Ascending aorta (tissue), 2 donors: ENCODE data around the gene HNMT. TPM values are rescaled to one million over a fixed set of nuclear protein-coding genes. Genes with fewer than 3 reads are reported as not detected.

Source experiments
- DNase-seq, 2 donors: peaks; one replicate each; pipeline ENCODE4 v3.0.0-alpha.2; 2019; ENCODE audit warnings: low spot score in 2 of 2
- H3K27ac ChIP-seq, 2 donors: fragments of 200-600 bp; sonication (generic); one replicate each; pipeline ENCODE4 v1.5.1; 2016 to 2017; ENCODE audit warnings: mild to moderate bottlenecking in 1 of 2
- H3K27me3 ChIP-seq: fragments of 200-600 bp; sonication (generic); one replicate; pipeline ENCODE4 v1.5.1; 2017
- H3K36me3 ChIP-seq, 2 donors: fragments of 200-600 bp; sonication (generic); one replicate each; pipeline ENCODE4 v1.5.1; 2016
- H3K4me1 ChIP-seq, 2 donors: fragments of 200-600 bp; sonication (generic); one replicate each; pipeline ENCODE4 v1.5.1; 2016 to 2017; ENCODE audit warnings: mild to moderate bottlenecking in 1 of 2
- H3K4me3 ChIP-seq, 2 donors: fragments of 200-600 bp; sonication (generic); one replicate each; pipeline ENCODE4 v1.5.1; 2016 to 2017; ENCODE audit warnings: mild to moderate bottlenecking in 1 of 2
- H3K9me3 ChIP-seq, 2 donors: fragments of 200-600 bp; sonication (generic); one replicate each; pipeline ENCODE4 v1.5.1; 2016
- intact Hi-C: fragments of 100-400 bp; cut with DNase I; formaldehyde crosslinking; loops from one replicate; pipeline ENCODE4 v1.15.1; 2023
- total RNA-seq: library from RNA; depleted of rRNA; stranded (reverse); fragments of >200 nt; gene quantifications from one replicate; pipeline ENCODE4 v1.1.0, GENCODE V29; 2016
- TF ChIP-seq, protein P1 (sequence below), 3 experiments: fragments of 200-600 bp in 2 of 3; fragments of 450-650 bp in 1 of 3; sonication (generic) in 2 of 3; IDR thresholded peaks; one replicate each; pipeline ENCODE4 v1.5.1; 2016 to 2019; ENCODE audit warnings: antibody characterized with exemption in 3 of 3, mild to moderate bottlenecking in 1 of 3, moderate library complexity in 1 of 3

The HNMT gene
- total RNA-seq, 1 donor from 2014 or later, result 22.2 TPM

GRCh38 chr2:138061961-138062360, 97.7 kb downstream of the HNMT start:
- TF ChIP-seq, protein P1, sequence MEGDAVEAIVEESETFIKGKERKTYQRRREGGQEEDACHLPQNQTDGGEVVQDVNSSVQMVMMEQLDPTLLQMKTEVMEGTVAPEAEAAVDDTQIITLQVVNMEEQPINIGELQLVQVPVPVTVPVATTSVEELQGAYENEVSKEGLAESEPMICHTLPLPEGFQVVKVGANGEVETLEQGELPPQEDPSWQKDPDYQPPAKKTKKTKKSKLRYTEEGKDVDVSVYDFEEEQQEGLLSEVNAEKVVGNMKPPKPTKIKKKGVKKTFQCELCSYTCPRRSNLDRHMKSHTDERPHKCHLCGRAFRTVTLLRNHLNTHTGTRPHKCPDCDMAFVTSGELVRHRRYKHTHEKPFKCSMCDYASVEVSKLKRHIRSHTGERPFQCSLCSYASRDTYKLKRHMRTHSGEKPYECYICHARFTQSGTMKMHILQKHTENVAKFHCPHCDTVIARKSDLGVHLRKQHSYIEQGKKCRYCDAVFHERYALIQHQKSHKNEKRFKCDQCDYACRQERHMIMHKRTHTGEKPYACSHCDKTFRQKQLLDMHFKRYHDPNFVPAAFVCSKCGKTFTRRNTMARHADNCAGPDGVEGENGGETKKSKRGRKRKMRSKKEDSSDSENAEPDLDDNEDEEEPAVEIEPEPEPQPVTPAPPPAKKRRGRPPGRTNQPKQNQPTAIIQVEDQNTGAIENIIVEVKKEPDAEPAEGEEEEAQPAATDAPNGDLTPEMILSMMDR (IDR thresholded peaks at IDR 0.05), result no peak
- no peaks in the 10 kb centered on the region for H3K9me3 ChIP-seq
- no peaks in the 10 kb centered on the region for H3K27me3 ChIP-seq
- H3K27ac ChIP-seq, result no peak overlapping the region
- no peak for DNase-seq
- no peaks in the 10 kb centered on the region for H3K4me1 ChIP-seq
- H3K36me3 ChIP-seq, result no peaks in the 10 kb centered on the region
- intact Hi-C loops, result loop anchor here (5.0 kb wide), 1 partner anchor 645 kb away; no protein-coding TSS in a partner anchor
- H3K4me3 ChIP-seq, result no peak overlapping the region

DNA sequence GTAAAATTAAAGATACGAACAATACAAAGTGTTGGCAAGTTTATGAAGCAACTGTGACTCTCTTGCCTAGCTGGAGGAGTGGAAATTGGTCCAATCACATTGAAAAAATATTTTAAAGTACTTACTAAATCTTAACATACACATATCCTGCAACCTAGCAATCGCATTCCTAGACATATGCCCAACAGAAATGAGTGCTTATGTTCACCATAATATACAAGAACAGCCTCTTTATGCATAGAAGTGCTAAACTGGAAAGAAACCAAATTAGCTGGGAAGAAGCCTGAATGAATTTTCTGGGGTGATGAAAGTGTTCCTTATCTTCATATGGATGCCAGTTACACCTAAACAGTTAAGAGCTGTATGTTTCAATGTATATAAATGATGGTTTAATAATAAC, 98.9 kb downstream of the HNMT start:
- intact Hi-C loops, result loop anchor here (5.0 kb wide), 1 partner anchor 644 kb away; no protein-coding TSS in a partner anchor
- TF ChIP-seq, protein P1 (IDR thresholded peaks at IDR 0.05), result no peak
- no peak for DNase-seq

More for the DNA sequence above, 98.9 kb downstream of the HNMT start:
- H3K27me3 ChIP-seq, result no peaks in the 10 kb centered on the region
- H3K27ac ChIP-seq, result no peak overlapping the region
- no peak overlapping the region for H3K4me3 ChIP-seq
- H3K9me3 ChIP-seq, result no peaks in the 10 kb centered on the region
- H3K36me3 ChIP-seq, result no peaks in the 10 kb centered on the region
- H3K4me1 ChIP-seq, result no peaks in the 10 kb centered on the region
